Upper lobe of right lung (tissue), 1 donor: ENCODE measurements around the gene ITSN1. TPM values are rescaled to one million over a fixed set of nuclear protein-coding genes. Genes with fewer than 3 reads are reported as not detected.

ENCODE experiments used
- ATAC-seq: fragments of 200-7000 bp; cut with Tn5 transposase; one replicate; pipeline ENCODE4 v1.9.1; 2020; ENCODE audit warnings: mild to moderate bottlenecking, moderate library complexity
- DNase-seq: peaks from one replicate; pipeline ENCODE4 v3.0.0-alpha.2; 2020
- H3K27ac ChIP-seq: fragments of 200-600 bp; one replicate; pipeline ENCODE4 v1.8.0; 2022
- H3K27me3 ChIP-seq: fragments of 200-600 bp; one replicate; pipeline ENCODE4 v1.8.0; 2022; ENCODE audit warnings: mild to moderate bottlenecking
- H3K36me3 ChIP-seq: fragments of 200-600 bp; one replicate; pipeline ENCODE4 v1.8.0; 2022
- H3K4me1 ChIP-seq: fragments of 200-600 bp; one replicate; pipeline ENCODE4 v1.8.0; 2022
- H3K4me3 ChIP-seq: fragments of 200-600 bp; one replicate; pipeline ENCODE4 v1.8.0; 2022; ENCODE audit warnings: mild to moderate bottlenecking
- H3K9me3 ChIP-seq: fragments of 200-600 bp; one replicate; pipeline ENCODE4 v1.8.0; 2022
- CTCF ChIP-seq: fragments of 200-600 bp; IDR thresholded peaks from one replicate; pipeline ENCODE4 v1.8.0; 2022; ENCODE audit warnings: antibody characterized with exemption
- intact Hi-C: fragments of 100-400 bp; cut with DNase I; formaldehyde crosslinking; loops from one replicate; pipeline ENCODE4 v1.11.0; 2022
- total RNA-seq: library from RNA; stranded (reverse); fragmentation: NEBNext Ultra II Directional; extraction: Animal tissue kit (Norgen Biotek cat#: 25700); gene quantifications from one replicate; pipeline ENCODE4 v1.2.1, GENCODE V29; 2021
- donor health status: DM: no; HTN: yes; CAD: no; lungs with severe emphysema.

ITSN1 gene
- total RNA-seq, 1 donor from 2014 or later = 32.0 TPM

- Histone ChIP-seq H3K27ac (no peak overlapping the region), H3K4me1 (peaks cover 8% of the 10 kb centered on the region), H3K27me3 (no peaks in the 10 kb centered on the region), H3K4me3 (no peak overlapping the region), H3K36me3 (no peaks in the 10 kb centered on the region), H3K9me3 (no peaks in the 10 kb centered on the region)
- DNase-seq (no peak), ATAC-seq (no peak)
- intact Hi-C loops = no loop called here
- no peak for TF ChIP-seq CTCF
Measured at GRCh38 chr21:33691945-33692603, 49.8 kb downstream of the ITSN1 start.

GRCh38 chr21:33695813-33696212 is 53.5 kb downstream of the ITSN1 start:
- H3K27me3 ChIP-seq = no peaks in the 10 kb centered on the region
- H3K4me3 ChIP-seq = no peak overlapping the region
- no peaks in the 10 kb centered on the region for H3K36me3 ChIP-seq
- intact Hi-C loops = no loop called here
- H3K9me3 ChIP-seq = no peaks in the 10 kb centered on the region
- H3K4me1 ChIP-seq = peaks cover 8% of the 10 kb centered on the region
- TF ChIP-seq CTCF = no peak
- ATAC-seq = no peak
- no peak for DNase-seq
- no peak overlapping the region for H3K27ac ChIP-seq

GRCh38 chr21:33696465-33696864 is 54.2 kb downstream of the ITSN1 start:
- no peak for TF ChIP-seq CTCF
- Histone ChIP-seq H3K4me3 (no peak overlapping the region), H3K27me3 (no peaks in the 10 kb centered on the region), H3K4me1 (peaks cover 8% of the 10 kb centered on the region), H3K9me3 (no peaks in the 10 kb centered on the region), H3K27ac (no peak overlapping the region), H3K36me3 (no peaks in the 10 kb centered on the region)
- no peak for DNase-seq
- no peak for ATAC-seq
- intact Hi-C loops = no loop called here

- Histone ChIP-seq H3K9me3 (no peaks in the 10 kb centered on the region), H3K4me3 (no peak overlapping the region), H3K27ac (no peak overlapping the region), H3K27me3 (no peaks in the 10 kb centered on the region), H3K36me3 (no peaks in the 10 kb centered on the region), H3K4me1 (peaks cover 8% of the 10 kb centered on the region)
- no peak for TF ChIP-seq CTCF
- no peak for ATAC-seq
- intact Hi-C loops = no loop called here
- DNase-seq = no peak
Measured at GRCh38 chr21:33698087-33698860, 56.0 kb downstream of the ITSN1 start.

- DNase-seq = no peak
- Histone ChIP-seq H3K9me3 (no peaks in the 10 kb centered on the region), H3K4me1 (peaks cover 15% of the 10 kb centered on the region), H3K36me3 (no peaks in the 10 kb centered on the region), H3K4me3 (no peak overlapping the region), H3K27ac (no peak overlapping the region), H3K27me3 (no peaks in the 10 kb centered on the region)
- no peak for TF ChIP-seq CTCF
- ATAC-seq = no peak
- intact Hi-C loops = no loop called here
Measured at GRCh38 chr21:33699277-33699676, 57.0 kb downstream of the ITSN1 start.
